Body of pancreas (tissue), 4 donors: ENCODE data around the gene DYRK1A. TPM values are rescaled to one million over a fixed set of nuclear protein-coding genes. Genes with fewer than 3 reads are reported as not detected.

Experiments used
- ATAC-seq: fragments of 150-250 bp; one replicate; pipeline ENCODE4 v1.9.1; 2016
- DNase-seq, 4 donors: peaks; one replicate each; pipeline ENCODE4 v3.0.0-alpha.2; 2019
- H3K27ac ChIP-seq, 4 donors: fragments of 200-600 bp; sonication (generic); 1 replicate in 3 of 4; 2 replicates in 1 of 4; pipeline versions ENCODE4 v1.5.1 to v1.6.1; 2016 to 2019; ENCODE audit warnings: mild to moderate bottlenecking in 1 of 4, mixed read lengths in 1 of 4, moderate library complexity in 1 of 4
- H3K27me3 ChIP-seq, 2 donors: fragments of 200-600 bp; sonication (generic); one replicate each; pipeline ENCODE4 v1.6.0; 2016; ENCODE audit warnings: mild to moderate bottlenecking in 1 of 2
- H3K36me3 ChIP-seq, 2 donors: fragments of 200-600 bp; sonication (generic); replicated peaks in 1 of 2; 2 replicates each; pipeline ENCODE4 v1.5.1; 2016; ENCODE audit warnings: low read depth in 2 of 2; ENCODE audit not compliant: insufficient read depth in 1 of 2
- H3K4me1 ChIP-seq: fragments of 200-600 bp; sonication (generic); one replicate; pipeline ENCODE4 v1.6.0; 2016
- H3K4me3 ChIP-seq, 2 donors: fragments of 200-600 bp; sonication (generic); 1 replicate in 1 of 2; 2 replicates in 1 of 2; pipeline ENCODE4 v1.5.1; 2016 to 2019
- H3K9me3 ChIP-seq, 3 donors: fragments of 200-600 bp; sonication (generic); 1 replicate in 2 of 3; 2 replicates in 1 of 3; pipeline ENCODE4 v1.5.1; 2016
- POLR2A ChIP-seq, 3 donors: fragments of 450-650 bp; IDR thresholded peaks; one replicate each; pipeline ENCODE4 v1.6.1; 2016; ENCODE audit warnings: antibody characterized with exemption in 3 of 3, mild to moderate bottlenecking in 2 of 3
- WGBS, 2 donors: methylation state at CpG; one replicate each; pipeline ENCODE4 v1.1.5; 2017; 5-methylcytosine and 5-hydroxymethylcytosine counted together
- intact Hi-C: fragments of 100-400 bp; cut with DNase I; formaldehyde crosslinking; loops from one replicate; pipeline ENCODE4 v1.15.1; 2023
- total RNA-seq, 2 donors: library from RNA; depleted of rRNA; stranded (reverse); fragments of >200 nt; gene quantifications; one replicate each; pipeline ENCODE4 v1.1.0, GENCODE V29; 2016
- TF ChIP-seq, protein P1 (sequence below), 7 experiments: fragments of 450-650 bp in 4 of 7; fragments of 200-600 bp in 3 of 7; sonication (generic) in 3 of 7; IDR thresholded peaks; one replicate each; pipeline ENCODE4 v1.5.1; 2016 to 2019; ENCODE audit warnings: antibody characterized with exemption in 7 of 7

The DYRK1A gene
- total RNA-seq, 2 donors from 2014 or later = 42.5 to 44.1 TPM

DNA sequence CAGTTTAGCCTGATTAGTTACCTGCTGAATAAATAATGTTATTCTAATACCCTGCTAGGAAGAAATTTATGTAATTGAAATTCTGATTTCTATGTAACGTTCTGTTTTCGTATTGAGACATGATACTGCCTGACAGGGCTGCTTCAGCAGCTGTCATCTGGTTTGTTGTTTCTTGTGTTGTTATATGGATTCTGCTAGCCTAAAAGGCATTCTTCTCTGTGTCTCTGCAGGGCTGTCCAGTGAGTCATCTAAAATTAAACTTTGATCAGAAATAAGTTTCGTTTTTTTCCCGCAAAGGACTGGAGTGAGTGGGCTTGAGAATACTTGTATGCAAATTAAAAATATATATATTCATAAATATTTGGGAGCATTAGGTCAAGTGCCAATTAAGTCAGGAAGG lies 93.0 kb downstream of the DYRK1A start:
- intact Hi-C loops = no loop called here
- no peak for DNase-seq
- peaks cover 57% of the 10 kb centered on the region for H3K4me1 ChIP-seq
- no peaks in the 10 kb centered on the region for H3K36me3 ChIP-seq
- no peak overlapping the region for H3K4me3 ChIP-seq
- ATAC-seq = no peak
- H3K9me3 ChIP-seq = no peaks in the 10 kb centered on the region
- no peaks in the 10 kb centered on the region for H3K27me3 ChIP-seq
- 80 to 84% methylated on average over 4 of the region's 4 CpGs for WGBS, 2 donors
- no peak overlapping the region for H3K27ac ChIP-seq
- TF ChIP-seq POLR2A (IDR thresholded peaks at IDR 0.05) = no peak
- TF ChIP-seq, protein P1, sequence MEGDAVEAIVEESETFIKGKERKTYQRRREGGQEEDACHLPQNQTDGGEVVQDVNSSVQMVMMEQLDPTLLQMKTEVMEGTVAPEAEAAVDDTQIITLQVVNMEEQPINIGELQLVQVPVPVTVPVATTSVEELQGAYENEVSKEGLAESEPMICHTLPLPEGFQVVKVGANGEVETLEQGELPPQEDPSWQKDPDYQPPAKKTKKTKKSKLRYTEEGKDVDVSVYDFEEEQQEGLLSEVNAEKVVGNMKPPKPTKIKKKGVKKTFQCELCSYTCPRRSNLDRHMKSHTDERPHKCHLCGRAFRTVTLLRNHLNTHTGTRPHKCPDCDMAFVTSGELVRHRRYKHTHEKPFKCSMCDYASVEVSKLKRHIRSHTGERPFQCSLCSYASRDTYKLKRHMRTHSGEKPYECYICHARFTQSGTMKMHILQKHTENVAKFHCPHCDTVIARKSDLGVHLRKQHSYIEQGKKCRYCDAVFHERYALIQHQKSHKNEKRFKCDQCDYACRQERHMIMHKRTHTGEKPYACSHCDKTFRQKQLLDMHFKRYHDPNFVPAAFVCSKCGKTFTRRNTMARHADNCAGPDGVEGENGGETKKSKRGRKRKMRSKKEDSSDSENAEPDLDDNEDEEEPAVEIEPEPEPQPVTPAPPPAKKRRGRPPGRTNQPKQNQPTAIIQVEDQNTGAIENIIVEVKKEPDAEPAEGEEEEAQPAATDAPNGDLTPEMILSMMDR (IDR thresholded peaks at IDR 0.05) = no peak

GRCh38 chr21:37460196-37460595 lies 93.6 kb downstream of the DYRK1A start:
- DNase-seq (no peak), ATAC-seq (no peak)
- TF ChIP-seq, protein P1 (IDR thresholded peaks at IDR 0.05) = no peak
- TF ChIP-seq POLR2A (IDR thresholded peaks at IDR 0.05) = no peak
- 86 to 89% methylated on average over 7 of the region's 7 CpGs for WGBS, 2 donors
- H3K4me1 ChIP-seq = peaks cover 57% of the 10 kb centered on the region
- no peaks in the 10 kb centered on the region for H3K9me3 ChIP-seq
- no peak overlapping the region for H3K27ac ChIP-seq
- H3K4me3 ChIP-seq = no peak overlapping the region
- no peaks in the 10 kb centered on the region for H3K36me3 ChIP-seq
- H3K27me3 ChIP-seq = no peaks in the 10 kb centered on the region
- intact Hi-C loops = loop anchor here (5.0 kb wide), 1 partner anchor 83 kb away; no protein-coding TSS in a partner anchor

GRCh38 chr21:37461479-37461878 lies 94.9 kb downstream of the DYRK1A start:
- Histone ChIP-seq H3K36me3 (no peaks in the 10 kb centered on the region), H3K27me3 (no peaks in the 10 kb centered on the region), H3K4me3 (no peak overlapping the region), H3K9me3 (no peaks in the 10 kb centered on the region), H3K27ac (no peak overlapping the region), H3K4me1 (peaks cover 53% of the 10 kb centered on the region)
- TF ChIP-seq POLR2A (IDR thresholded peaks at IDR 0.05) = no peak
- TF ChIP-seq, protein P1 (IDR thresholded peaks at IDR 0.05) = no peak
- DNase-seq = no peak
- ATAC-seq = no peak
- 32 to 50% methylated on average over 4 of the region's 4 CpGs for WGBS, 2 donors
- intact Hi-C loops = loop anchor here (5.0 kb wide), 1 partner anchor 84 kb away; no protein-coding TSS in a partner anchor

- TF ChIP-seq, protein P1 (IDR thresholded peaks at IDR 0.05) = no peak
- TF ChIP-seq POLR2A (IDR thresholded peaks at IDR 0.05) = no peak
- intact Hi-C loops = loop anchor here (5.0 kb wide), 1 partner anchor 85 kb away; no protein-coding TSS in a partner anchor
- H3K9me3 ChIP-seq = no peaks in the 10 kb centered on the region
- no peak for DNase-seq
- H3K27ac ChIP-seq = peak overlapping the region in 3 of 4 donors; percentile 19 to 72 (median 22)
- no peaks in the 10 kb centered on the region for H3K36me3 ChIP-seq
- peaks cover 50% of the 10 kb centered on the region for H3K4me1 ChIP-seq
- H3K4me3 ChIP-seq = no peak overlapping the region
- no peak for ATAC-seq
- H3K27me3 ChIP-seq = no peaks in the 10 kb centered on the region
- WGBS, 2 donors = 34 to 51% methylated on average over 5 of the region's 5 CpGs
Observed at GRCh38 chr21:37462087-37462861, 95.7 kb downstream of the DYRK1A start.
